Purkinje cell (primary cell): ENCODE measurements around the gene CLHC1. TPM values are rescaled to one million over a fixed set of nuclear protein-coding genes. Genes with fewer than 3 reads are reported as not detected.

Source experiments
- polyA plus RNA-seq: library from polyadenylated mRNA; unstranded; fragments of >200 nt; fragmentation: Nextera tagmentation; gene quantifications from 2 replicates; pipeline ENCODE4 v1.2.1, GENCODE V29; 2014

CLHC1 gene
- polyA plus RNA-seq, result 3.0 and 9.3 TPM in 2 replicates

DNA sequence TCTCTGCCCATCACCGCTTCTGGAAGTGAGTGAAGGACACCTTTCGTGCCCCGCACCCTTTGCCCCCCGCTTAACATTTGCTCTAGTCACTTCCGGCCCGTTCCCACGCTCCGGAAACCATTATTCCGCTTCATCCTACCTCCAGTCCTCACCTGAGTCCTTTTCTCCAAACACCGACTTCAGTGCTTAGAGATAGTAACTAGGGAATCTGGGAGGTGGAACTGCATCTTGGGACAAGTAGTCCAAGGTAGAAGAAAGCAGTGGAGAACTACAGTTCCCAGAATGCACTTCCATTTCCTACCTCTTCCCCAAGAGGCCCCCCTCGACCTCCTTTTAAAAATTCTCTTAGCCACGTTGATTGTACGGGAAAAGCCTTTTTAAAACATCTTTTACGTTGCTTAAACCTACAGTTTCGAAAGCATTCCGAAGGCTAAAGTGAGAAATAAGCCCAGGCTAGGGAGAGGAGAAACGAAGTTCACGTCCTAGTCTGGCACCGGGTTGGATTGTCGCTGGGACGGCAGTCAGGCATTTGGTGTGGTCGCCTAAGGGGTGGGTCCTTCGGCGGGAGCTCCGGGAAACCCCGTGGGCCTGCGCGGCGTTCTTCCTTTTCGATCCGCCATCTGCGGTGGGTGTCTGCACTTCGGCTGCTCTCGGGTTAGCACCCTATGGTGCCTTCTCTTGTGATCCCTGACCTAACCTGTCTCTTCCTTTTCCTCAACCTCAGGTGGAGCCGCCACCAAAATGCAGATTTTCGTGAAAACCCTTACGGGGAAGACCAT is at the start of gene CLHC1, which contains the start of gene RPS27A:
CLHC1 (minus strand) TSS at position 210 of the 779 bp plus-strand sequence. CDS start 9,882 bp downstream, outside the sequence.
RPS27A (plus strand) TSS at position 605 of the 779 bp plus-strand sequence; CDS start at position 742, 137 bp downstream.

DNA sequence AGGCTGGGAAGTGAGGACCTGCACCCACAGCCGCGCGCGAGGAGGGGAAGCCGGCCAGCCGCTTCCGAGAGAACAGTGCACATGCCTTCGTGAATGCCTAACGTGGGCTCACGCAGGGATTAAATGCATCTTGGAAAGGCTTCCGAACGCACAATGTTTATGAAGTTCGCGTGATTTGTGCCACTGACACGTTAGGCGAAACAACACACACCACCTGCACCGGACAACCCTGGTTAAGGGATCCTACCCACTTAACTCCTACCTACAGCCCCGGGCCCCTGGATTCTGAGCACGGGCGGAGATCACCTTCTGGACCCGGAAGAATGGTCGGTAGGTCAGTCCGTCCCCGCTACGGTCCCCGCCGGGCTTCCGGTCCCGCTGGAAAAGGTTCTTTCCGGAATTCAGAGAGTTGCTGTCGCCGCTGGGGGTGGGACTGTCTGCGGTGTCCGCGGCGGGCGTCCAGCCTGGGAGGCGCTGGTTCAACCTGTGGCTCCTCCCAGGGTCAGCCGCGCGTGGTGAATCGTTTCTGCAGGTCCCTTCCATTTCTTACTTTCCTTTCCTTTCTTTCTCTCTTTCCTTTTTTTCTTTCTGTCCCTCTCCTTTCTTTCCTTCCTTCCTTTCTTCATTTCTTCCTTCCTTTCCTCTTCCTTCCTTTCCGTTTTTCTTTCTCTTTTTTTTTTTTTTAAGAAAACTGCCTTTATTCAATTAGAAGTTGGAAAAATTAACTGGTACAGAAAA is 37.0 kb upstream of the CLHC1 start, which contains the start of gene MTIF2:
MTIF2 (minus strand) TSS at position 325 of the 738 bp plus-strand sequence. CDS start 5,373 bp downstream, outside the sequence.

Other genes starting within 250 kb of the CLHC1 start
- 2,751 and 3,678 TPM in 2 replicates for gene RTN4, start 181.8 kb downstream of the CLHC1 start, polyA plus RNA-seq
- 923 and 947 TPM in 2 replicates for gene RPS27A, start 395 bp upstream of the CLHC1 start, polyA plus RNA-seq
- 25.2 and 26.7 TPM in 2 replicates for gene MTIF2, start 36.9 kb upstream of the CLHC1 start, polyA plus RNA-seq
- gene CCDC88A, start 187.6 kb upstream of the CLHC1 start, polyA plus RNA-seq, result 239 and 283 TPM in 2 replicates